ENCODE measurements around the gene MPPED2.

MPPED2 gene, protein sequence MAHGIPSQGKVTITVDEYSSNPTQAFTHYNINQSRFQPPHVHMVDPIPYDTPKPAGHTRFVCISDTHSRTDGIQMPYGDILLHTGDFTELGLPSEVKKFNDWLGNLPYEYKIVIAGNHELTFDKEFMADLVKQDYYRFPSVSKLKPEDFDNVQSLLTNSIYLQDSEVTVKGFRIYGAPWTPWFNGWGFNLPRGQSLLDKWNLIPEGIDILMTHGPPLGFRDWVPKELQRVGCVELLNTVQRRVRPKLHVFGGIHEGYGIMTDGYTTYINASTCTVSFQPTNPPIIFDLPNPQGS

GRCh38 chr11:30586251-30587144 lies at the start of gene MPPED2:
Gene MPPED2 (minus strand): TSS chr11:30586353. CDS start chr11:30580373, 5,980 bp downstream.
- DNase-seq (ENCODE audit: low spot score): peak; percentile 26

- no peak for DNase-seq (ENCODE audit: low spot score)
Measured at GRCh38 chr11:30635401-30635989, 49.3 kb upstream of the MPPED2 start.

GRCh38 chr11:30631148-30631547 lies 45.0 kb upstream of the MPPED2 start:
- no peak for DNase-seq (ENCODE audit: low spot score)

GRCh38 chr11:30619767-30620166 lies 33.6 kb upstream of the MPPED2 start:
- DNase-seq (ENCODE audit: low spot score): no peak

DNA sequence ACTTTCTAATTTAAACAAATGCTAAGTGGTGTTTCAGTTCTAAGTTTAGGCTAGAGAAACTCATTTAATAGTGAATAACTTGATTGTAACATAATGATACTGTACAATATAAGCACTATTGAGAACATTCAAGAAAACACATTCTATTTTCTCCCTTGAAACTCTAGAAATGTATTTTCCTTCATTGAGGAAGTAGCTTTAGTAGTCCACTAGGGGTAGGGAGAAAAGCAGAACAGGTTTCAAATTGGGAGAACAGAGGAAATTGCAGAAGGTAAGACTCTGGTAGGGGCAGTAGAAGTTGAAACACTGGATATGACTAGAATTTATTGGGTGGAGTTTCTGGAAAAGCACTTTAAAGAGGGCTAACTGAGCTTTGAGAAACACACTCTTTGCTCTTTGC lies 31.6 kb upstream of the MPPED2 start:
- DNase-seq (ENCODE audit: low spot score): no peak

- DNase-seq (ENCODE audit: low spot score): no peak
Measured at GRCh38 chr11:30610628-30611027, 24.5 kb upstream of the MPPED2 start.

DNA sequence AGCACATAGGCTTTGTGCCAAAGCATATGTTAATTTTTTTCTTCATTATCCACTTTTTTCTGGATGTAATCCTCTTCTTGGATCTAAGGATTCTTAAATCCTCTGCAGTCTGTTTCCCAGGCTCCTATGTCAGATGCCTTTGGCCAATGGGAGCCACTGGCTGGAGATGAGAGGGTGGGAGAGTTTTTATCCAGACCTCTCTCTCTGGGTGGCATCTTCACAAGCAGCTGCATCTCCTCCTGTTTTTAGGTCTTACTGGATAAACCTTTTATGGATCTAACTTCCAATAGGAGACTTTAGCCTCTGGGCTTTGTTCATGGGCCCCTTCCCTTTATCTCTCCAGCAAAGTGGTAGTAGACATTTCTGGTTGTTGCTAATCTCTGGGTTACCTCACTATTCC lies 22.4 kb upstream of the MPPED2 start:
- no peak for DNase-seq (ENCODE audit: low spot score)

- DNase-seq (ENCODE audit: low spot score): no peak
Measured at GRCh38 chr11:30605036-30605605, 19.0 kb upstream of the MPPED2 start.

DNA sequence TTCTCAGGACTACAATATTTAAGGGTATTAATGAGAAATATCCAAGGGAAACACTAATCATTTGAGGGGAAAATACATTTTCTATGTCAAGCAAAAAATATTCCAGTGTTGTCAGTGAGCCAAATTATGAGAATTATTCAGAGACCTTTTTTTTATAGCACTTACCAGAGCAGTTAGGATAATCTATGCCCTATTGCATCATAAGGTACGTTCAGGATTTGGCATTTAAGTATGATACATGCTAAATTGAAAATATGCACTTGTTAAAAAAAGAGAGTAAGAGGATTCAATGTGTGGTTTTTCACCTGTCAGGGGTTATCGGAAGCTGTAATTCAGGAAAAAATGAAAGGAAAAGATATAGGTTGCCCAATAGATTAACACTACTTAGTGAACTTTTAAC lies 17.2 kb upstream of the MPPED2 start:
- no peak for DNase-seq (ENCODE audit: low spot score)

DNA sequence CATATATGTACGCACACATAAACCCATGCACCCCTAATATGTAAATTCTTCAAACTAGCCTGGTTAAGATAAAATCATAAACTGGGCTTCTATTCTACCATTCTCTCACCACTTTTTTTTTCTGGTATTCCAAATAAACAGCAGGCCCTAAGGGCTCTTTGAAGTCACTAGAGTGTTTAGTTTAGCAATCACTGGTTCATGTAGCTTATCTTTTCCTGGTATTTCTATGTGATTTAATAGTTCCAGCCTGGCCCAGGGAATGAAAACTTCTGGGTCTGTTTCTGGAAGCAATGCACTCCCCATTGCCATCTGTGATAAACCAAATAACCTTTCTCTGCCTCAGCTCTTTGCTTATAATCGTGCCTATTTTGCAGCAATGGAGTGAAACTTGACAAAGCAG lies 10.7 kb upstream of the MPPED2 start:
- no peak for DNase-seq (ENCODE audit: low spot score)

DNA sequence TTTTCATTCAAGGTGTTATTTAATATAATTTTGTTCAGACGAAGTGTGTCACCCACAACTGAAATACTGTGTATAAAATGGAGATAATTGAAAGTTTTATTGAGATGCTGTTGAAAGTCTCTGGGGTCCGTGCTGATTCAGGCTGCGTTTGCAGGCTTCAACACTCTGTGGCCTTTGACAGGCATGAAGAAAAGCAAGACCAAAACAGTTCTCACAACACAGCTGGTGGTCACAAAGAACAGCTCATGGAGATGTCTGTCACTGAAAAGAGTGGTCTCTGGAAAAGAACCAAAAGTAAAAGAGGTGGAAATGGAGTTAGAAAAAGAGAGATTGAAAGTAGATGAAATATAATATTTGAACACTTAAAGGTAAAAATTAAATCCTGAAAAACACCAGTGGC lies 9.8 kb upstream of the MPPED2 start:
- DNase-seq (ENCODE audit: low spot score): no peak

DNA sequence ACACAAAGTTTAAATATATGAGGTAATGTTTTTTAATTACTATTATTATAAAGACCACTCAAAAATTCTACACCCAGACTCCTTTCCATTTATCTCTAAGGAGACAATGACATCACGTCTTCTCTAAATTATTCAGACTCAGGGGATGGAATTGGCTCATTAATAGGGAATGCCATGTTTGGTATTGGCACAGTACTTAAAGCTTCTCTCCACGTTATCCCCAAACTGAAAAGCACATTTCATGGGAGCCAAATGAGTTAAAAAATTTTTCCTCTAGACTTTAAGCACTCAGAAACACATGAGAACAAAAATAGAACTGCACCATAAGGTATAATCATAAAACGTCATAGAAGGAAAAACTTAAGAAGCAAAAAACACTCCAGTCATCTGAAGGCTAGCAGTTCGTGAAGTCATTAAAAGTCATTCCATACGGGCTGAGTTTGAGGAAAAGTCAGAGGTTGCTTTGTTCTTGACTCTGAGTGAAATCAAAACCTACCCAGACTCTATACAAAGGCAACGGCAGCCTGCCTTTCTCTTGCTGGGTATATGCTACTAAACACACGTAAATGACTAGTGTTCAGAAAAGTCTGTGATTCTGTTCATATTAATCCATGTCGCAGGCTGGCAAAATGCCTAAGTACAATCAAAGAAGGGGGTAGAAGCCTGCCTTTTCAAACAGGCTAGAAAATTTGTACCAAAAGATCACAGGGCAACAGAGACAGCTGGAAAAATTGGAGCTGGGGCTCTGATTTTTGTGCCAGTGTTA lies 8.7 kb upstream of the MPPED2 start:
- DNase-seq (ENCODE audit: low spot score): no peak

GRCh38 chr11:30587269-30587812 lies 1.2 kb upstream of the MPPED2 start:
- DNase-seq (ENCODE audit: low spot score): no peak

DNA sequence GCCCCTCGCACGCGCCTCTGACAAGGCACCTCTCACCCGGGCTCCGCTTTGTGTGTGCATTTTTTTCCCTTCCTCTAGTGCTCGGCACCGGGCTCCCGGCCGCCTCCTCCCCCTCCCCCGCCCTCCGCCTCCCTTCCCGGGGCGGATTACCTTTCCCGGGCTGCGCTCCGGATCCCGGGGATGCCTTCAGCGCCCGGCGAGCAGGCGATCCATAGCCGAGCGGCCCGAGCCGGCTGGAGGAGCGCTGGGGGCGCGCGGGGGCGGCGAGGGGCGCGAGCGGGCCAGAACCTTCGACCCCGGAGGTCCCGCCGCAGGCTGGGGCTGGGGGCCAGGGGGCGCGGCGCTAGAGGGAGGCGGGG lies 282 bp downstream of the MPPED2 start:
- no peak for DNase-seq (ENCODE audit: low spot score)

DNA sequence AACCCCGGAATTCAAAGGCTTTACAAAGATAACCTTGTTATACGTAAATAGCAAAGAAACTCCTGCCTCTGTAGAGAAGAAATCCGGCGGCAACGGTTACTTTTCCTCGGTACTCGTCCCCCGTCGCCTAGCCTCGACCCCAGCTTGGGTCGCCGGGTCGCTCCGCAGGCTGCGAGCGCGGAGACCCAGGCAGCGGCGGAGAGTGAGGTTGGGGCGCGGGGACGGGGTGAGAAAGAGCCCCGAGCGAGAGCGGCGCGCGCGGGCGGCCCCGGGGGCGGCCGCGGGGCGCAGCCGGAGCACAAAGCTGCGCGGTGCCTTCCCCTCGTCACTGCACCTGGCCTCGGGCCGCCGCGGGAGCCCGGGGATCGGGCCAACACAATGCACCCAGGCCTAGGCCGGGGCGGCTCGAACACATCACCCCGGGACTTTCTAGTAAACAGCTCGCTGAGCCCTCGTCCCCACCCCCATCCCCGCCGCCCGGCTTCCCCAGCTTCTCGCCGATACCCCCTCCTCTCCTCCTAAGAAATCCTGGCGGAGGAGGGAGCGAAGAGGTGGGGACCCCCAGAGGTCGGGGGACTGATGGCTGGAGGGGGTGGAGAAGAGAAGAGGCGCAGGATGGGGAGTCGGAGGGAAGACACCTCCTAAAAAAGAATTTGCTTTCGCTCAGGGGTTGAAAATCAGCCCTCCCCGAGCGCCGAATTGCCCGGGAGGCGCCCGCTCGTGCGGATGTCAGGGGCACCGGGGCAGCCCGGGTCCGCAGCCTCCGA lies 845 bp downstream of the MPPED2 start:
- no peak for DNase-seq (ENCODE audit: low spot score)

- peak; percentile 12 for DNase-seq (ENCODE audit: low spot score)
Measured at GRCh38 chr11:30583476-30584280, 2.5 kb downstream of the MPPED2 start.

DNA sequence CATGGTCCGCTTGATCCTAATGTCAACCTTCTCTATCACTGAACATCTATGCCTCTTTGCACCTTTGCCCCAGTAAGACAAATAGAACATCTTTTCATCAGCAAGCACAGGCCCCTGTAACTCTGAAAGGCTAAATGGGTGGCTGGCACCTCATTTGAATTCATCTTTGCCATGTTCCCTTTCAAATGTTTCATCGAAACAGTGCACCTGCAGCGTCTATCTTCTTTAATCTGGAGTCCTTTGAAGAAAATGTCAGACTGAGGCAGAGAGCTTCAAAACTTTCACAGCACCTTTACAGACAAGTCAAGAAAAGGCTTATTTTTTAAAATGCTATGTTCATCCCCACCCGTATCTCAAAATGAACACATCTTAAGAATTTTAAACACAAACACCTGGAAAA lies 3.4 kb downstream of the MPPED2 start:
- no peak for DNase-seq (ENCODE audit: low spot score)

DNA sequence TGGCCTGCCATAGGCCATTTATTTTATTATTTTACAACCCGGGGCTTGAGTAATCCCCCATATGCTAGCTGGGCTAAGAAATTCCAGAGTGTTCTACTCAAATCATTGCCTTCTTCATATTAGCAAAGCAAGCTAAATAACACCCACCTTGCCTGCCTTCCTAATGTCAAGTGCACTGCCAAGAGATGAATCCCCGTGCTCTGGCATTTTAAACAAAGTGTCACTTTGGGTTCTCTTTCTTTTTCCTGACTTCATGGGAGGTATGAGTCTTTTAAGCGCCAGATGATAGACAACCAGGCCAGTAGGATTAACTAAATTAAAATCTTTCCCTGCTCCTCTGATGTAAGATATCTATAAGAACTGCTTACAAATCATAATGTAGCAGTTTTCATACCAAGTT lies 4.5 kb downstream of the MPPED2 start:
- no peak for DNase-seq (ENCODE audit: low spot score)

- DNase-seq (ENCODE audit: low spot score): no peak
Measured at GRCh38 chr11:30580573-30580972, 5.6 kb downstream of the MPPED2 start.
